Body of pancreas (tissue), 4 donors: Measurements from ENCODE around the gene PPL. TPM values are rescaled to one million over a fixed set of nuclear protein-coding genes. Genes with fewer than 3 reads are reported as not detected.

Experiments
- ATAC-seq: fragments of 150-250 bp; one replicate; pipeline ENCODE4 v1.9.1; 2016
- DNase-seq, 4 donors: peaks; one replicate each; pipeline ENCODE4 v3.0.0-alpha.2; 2019
- H3K27ac ChIP-seq, 4 donors: fragments of 200-600 bp; sonication (generic); 1 replicate in 3 of 4; 2 replicates in 1 of 4; pipeline versions ENCODE4 v1.5.1 to v1.6.1; 2016 to 2019; ENCODE audit warnings: mild to moderate bottlenecking in 1 of 4, mixed read lengths in 1 of 4, moderate library complexity in 1 of 4
- H3K27me3 ChIP-seq, 2 donors: fragments of 200-600 bp; sonication (generic); one replicate each; pipeline ENCODE4 v1.6.0; 2016; ENCODE audit warnings: mild to moderate bottlenecking in 1 of 2
- H3K36me3 ChIP-seq, 2 donors: fragments of 200-600 bp; sonication (generic); replicated peaks in 1 of 2; 2 replicates each; pipeline ENCODE4 v1.5.1; 2016; ENCODE audit warnings: low read depth in 2 of 2; ENCODE audit not compliant: insufficient read depth in 1 of 2
- H3K4me1 ChIP-seq: fragments of 200-600 bp; sonication (generic); one replicate; pipeline ENCODE4 v1.6.0; 2016
- H3K4me3 ChIP-seq, 2 donors: fragments of 200-600 bp; sonication (generic); 1 replicate in 1 of 2; 2 replicates in 1 of 2; pipeline ENCODE4 v1.5.1; 2016 to 2019
- H3K9me3 ChIP-seq, 3 donors: fragments of 200-600 bp; sonication (generic); 1 replicate in 2 of 3; 2 replicates in 1 of 3; pipeline ENCODE4 v1.5.1; 2016
- POLR2A ChIP-seq, 3 donors: fragments of 450-650 bp; IDR thresholded peaks; one replicate each; pipeline ENCODE4 v1.6.1; 2016; ENCODE audit warnings: antibody characterized with exemption in 3 of 3, mild to moderate bottlenecking in 2 of 3
- whole genome bisulfite sequencing, 2 donors: methylation state at CpG; one replicate each; pipeline ENCODE4 v1.1.5; 2017; 5-methylcytosine and 5-hydroxymethylcytosine counted together
- intact Hi-C: fragments of 100-400 bp; cut with DNase I; formaldehyde crosslinking; loops from one replicate; pipeline ENCODE4 v1.15.1; 2023
- total RNA-seq, 2 donors: library from RNA; depleted of rRNA; stranded (reverse); fragments of >200 nt; gene quantifications; one replicate each; pipeline ENCODE4 v1.1.0, GENCODE V29; 2016
- TF ChIP-seq, protein P1 (sequence below), 7 experiments: fragments of 450-650 bp in 4 of 7; fragments of 200-600 bp in 3 of 7; sonication (generic) in 3 of 7; IDR thresholded peaks; one replicate each; pipeline ENCODE4 v1.5.1; 2016 to 2019; ENCODE audit warnings: antibody characterized with exemption in 7 of 7

PPL gene
- total RNA-seq, 2 donors from 2014 or later, result 20.2 to 26.0 TPM

DNA sequence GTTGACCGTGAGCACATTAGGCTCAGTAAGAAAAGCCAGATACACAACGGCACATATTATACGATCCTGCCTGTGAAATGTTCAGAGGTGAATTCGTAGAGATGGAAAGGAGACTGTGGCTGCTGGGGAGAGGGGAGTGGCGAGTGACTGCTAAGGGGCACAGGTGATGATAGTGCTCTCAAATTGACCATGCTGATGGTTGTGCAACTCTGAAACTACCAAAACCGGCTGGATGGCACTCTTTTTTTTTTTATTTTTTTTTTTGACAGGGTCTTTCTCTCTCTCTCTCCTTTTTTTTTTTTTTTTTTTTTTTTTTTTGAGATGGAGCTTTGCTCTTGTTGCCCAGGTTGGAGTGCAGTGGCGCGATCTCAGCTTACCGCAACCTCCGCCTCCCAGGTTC is 13.0 kb upstream of the PPL start:
- intact Hi-C loops, result loop anchor here (10.0 kb wide), 1 partner anchor 255 kb away; the partner anchor contains the start of gene NUDT16L1
- WGBS, 2 donors, result 62 to 63% methylated on average over 10 of the region's 10 CpGs

GRCh38 chr16:4948903-4949766 is 12.2 kb upstream of the PPL start:
- Histone ChIP-seq H3K4me1 (peaks cover 22% of the 10 kb centered on the region), H3K4me3 (no peak overlapping the region), H3K27ac (no peak overlapping the region), H3K9me3 (no peaks in the 10 kb centered on the region), H3K27me3 (no peaks in the 10 kb centered on the region), H3K36me3 (no peaks in the 10 kb centered on the region)
- DNase-seq, result no peak
- no peak for TF ChIP-seq POLR2A (IDR thresholded peaks at IDR 0.05)
- TF ChIP-seq, protein P1, sequence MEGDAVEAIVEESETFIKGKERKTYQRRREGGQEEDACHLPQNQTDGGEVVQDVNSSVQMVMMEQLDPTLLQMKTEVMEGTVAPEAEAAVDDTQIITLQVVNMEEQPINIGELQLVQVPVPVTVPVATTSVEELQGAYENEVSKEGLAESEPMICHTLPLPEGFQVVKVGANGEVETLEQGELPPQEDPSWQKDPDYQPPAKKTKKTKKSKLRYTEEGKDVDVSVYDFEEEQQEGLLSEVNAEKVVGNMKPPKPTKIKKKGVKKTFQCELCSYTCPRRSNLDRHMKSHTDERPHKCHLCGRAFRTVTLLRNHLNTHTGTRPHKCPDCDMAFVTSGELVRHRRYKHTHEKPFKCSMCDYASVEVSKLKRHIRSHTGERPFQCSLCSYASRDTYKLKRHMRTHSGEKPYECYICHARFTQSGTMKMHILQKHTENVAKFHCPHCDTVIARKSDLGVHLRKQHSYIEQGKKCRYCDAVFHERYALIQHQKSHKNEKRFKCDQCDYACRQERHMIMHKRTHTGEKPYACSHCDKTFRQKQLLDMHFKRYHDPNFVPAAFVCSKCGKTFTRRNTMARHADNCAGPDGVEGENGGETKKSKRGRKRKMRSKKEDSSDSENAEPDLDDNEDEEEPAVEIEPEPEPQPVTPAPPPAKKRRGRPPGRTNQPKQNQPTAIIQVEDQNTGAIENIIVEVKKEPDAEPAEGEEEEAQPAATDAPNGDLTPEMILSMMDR (IDR thresholded peaks at IDR 0.05), result no peak
- intact Hi-C loops, result no loop called here
- ATAC-seq, result no peak
- 59 to 68% methylated on average over 14 to 16 of the region's 16 CpGs for WGBS, 2 donors

More for the DNA sequence above, 13.0 kb upstream of the PPL start:
- no peak for DNase-seq
- no peaks in the 10 kb centered on the region for H3K9me3 ChIP-seq
- no peaks in the 10 kb centered on the region for H3K36me3 ChIP-seq
- no peak overlapping the region for H3K4me3 ChIP-seq
- TF ChIP-seq, protein P1 (IDR thresholded peaks at IDR 0.05), result no peak
- TF ChIP-seq POLR2A (IDR thresholded peaks at IDR 0.05), result no peak
- no peaks in the 10 kb centered on the region for H3K27me3 ChIP-seq
- H3K27ac ChIP-seq, result no peak overlapping the region
- H3K4me1 ChIP-seq, result peaks cover 13% of the 10 kb centered on the region
- no peak for ATAC-seq

GRCh38 chr16:4947722-4948503 is 11.0 kb upstream of the PPL start:
- ATAC-seq (no peak), DNase-seq (no peak)
- H3K27ac ChIP-seq, result no peak overlapping the region
- H3K9me3 ChIP-seq, result no peaks in the 10 kb centered on the region
- no peaks in the 10 kb centered on the region for H3K36me3 ChIP-seq
- no peaks in the 10 kb centered on the region for H3K27me3 ChIP-seq
- intact Hi-C loops, result no loop called here
- TF ChIP-seq, protein P1 (IDR thresholded peaks at IDR 0.05), result no peak
- no peak overlapping the region for H3K4me3 ChIP-seq
- peaks cover 34% of the 10 kb centered on the region for H3K4me1 ChIP-seq
- WGBS, 2 donors, result 62 to 73% methylated on average over 15 to 16 of the region's 16 CpGs

DNA sequence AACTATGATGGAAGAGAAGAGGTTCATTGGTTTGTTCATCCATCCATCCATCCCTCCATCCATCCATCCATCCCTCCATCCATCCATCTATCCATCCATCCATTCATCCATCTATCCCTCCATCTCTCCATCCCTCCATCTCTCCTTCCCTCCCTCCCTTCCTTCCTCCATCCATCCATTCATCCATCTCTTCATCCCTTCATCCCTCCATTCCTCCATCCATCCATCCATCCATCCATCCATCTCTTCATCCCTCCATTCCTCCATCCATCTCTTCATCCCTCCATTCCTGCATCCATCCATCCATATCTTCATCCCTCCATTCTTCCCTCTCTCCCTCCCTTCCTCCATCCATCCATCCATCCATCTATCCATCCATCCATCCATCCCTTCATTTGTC is 10.0 kb upstream of the PPL start:
- TF ChIP-seq, protein P1 (IDR thresholded peaks at IDR 0.05), result no peak
- TF ChIP-seq POLR2A (IDR thresholded peaks at IDR 0.05), result no peak
- H3K36me3 ChIP-seq, result no peaks in the 10 kb centered on the region
- H3K27me3 ChIP-seq, result no peaks in the 10 kb centered on the region
- no peak for ATAC-seq
- no peak for DNase-seq
- no peak overlapping the region for H3K4me3 ChIP-seq
- H3K9me3 ChIP-seq, result no peaks in the 10 kb centered on the region
- H3K4me1 ChIP-seq, result peaks cover 39% of the 10 kb centered on the region
- intact Hi-C loops, result no loop called here
- H3K27ac ChIP-seq, result no peak overlapping the region
